Sigmoid colon (tissue), 4 donors: ENCODE results near the gene FBXL7.

Experiments
- CTCF ChIP-seq, 4 experiments: fragments of 450-650 bp in 3 of 4; fragments of 200-600 bp in 1 of 4; IDR thresholded peaks; one replicate each; pipeline ENCODE4 v1.5.1; 2016 to 2019; ENCODE audit warnings: antibody characterized with exemption in 4 of 4, mild to moderate bottlenecking in 3 of 4, moderate library complexity in 2 of 4
- EP300 ChIP-seq, 4 donors: sonication (generic); formaldehyde crosslinking; IDR thresholded peaks; one replicate each; pipeline ENCODE4 v1.6.1; 2017; ENCODE audit warnings: antibody characterized with exemption in 4 of 4
- POLR2A ChIP-seq, 2 donors: fragments of 450-650 bp; IDR thresholded peaks; one replicate each; pipeline ENCODE4 v1.6.1; 2016; ENCODE audit warnings: antibody characterized with exemption in 2 of 2, mild to moderate bottlenecking in 2 of 2, moderate library complexity in 2 of 2
- POLR2AphosphoS5 ChIP-seq, 4 donors: sonication (generic); formaldehyde crosslinking; IDR thresholded peaks; one replicate each; pipeline ENCODE4 v1.6.1; 2017; ENCODE audit warnings: antibody characterized with exemption in 4 of 4

- TF ChIP-seq CTCF (IDR thresholded peaks at IDR 0.05) (no peak), POLR2A (IDR thresholded peaks at IDR 0.05) (no peak), POLR2AphosphoS5 (IDR thresholded peaks at IDR 0.05) (no peak), EP300 (IDR thresholded peaks at IDR 0.05) (no peak)
Measured at GRCh38 chr5:15554542-15554941, 54.6 kb downstream of the FBXL7 start.
